Measurements from ENCODE around the gene PIK3R4. TPM values are rescaled to one million over a fixed set of nuclear protein-coding genes. Genes with fewer than 3 reads are reported as not detected.

PIK3R4 gene
- polyA plus RNA-seq, 1 donor (not counting 4 experiments of a cell fraction or from before 2014, with no cell fraction given), result 49.2 TPM

- Histone ChIP-seq H3K27ac (ENCODE audit: control insufficient read depth, insufficient read depth, low read length) (no peak overlapping the region), H3K9ac (ENCODE audit: control insufficient read depth, extremely low read depth, insufficient read depth, low read length) (no peak overlapping the region), H3K27me3 (ENCODE audit: control insufficient read depth, extremely low read depth, insufficient read depth, low read length) (no peaks in the 10 kb centered on the region), H3K36me3 (ENCODE audit: control insufficient read depth in 2 of 2, extremely low read depth in 1 of 2, insufficient read depth in 2 of 2, low read length in 2 of 2) (no peaks in the 10 kb centered on the region), H3K4me1 (ENCODE audit: control insufficient read depth, extremely low read depth, insufficient read depth, low read length) (no peaks in the 10 kb centered on the region), H3K9me3 (ENCODE audit: control insufficient read depth, low read depth, low read length) (no peaks in the 10 kb centered on the region), H3K79me2 (ENCODE audit: control insufficient read depth, insufficient read depth, low read length) (no peaks in the 10 kb centered on the region), H4K20me1 (ENCODE audit: control insufficient read depth, extremely low read depth, insufficient read depth, low read length) (no peaks in the 10 kb centered on the region), H2AFZ (ENCODE audit: control insufficient read depth, low read length) (no peak overlapping the region), H3K4me3 (ENCODE audit: control insufficient read depth in 2 of 3, extremely low read depth in 1 of 3, insufficient read depth in 2 of 3, low read depth in 1 of 3, low read length in 3 of 3) (no peak overlapping the region), H3K4me2 (ENCODE audit: control insufficient read depth, extremely low read depth, insufficient read depth, low read depth, low read length) (no peak overlapping the region), H3K9me1 (ENCODE audit: control insufficient read depth, extremely low read depth, insufficient read depth, low read length) (no peaks in the 10 kb centered on the region)
- dilution Hi-C loops (cut with MboI; ENCODE audit: extremely low pct_ligation_motif_present, low sequenced_read_pairs), result no loop called here
- TF ChIP-seq CTCF (optimal IDR thresholded peaks at IDR 0.05 in 1 of 3, IDR thresholded peaks at IDR 0.05 in 1 of 3, conservative IDR thresholded peaks at IDR 0.05 in 1 of 3; ENCODE audit: extremely low read depth in 1 of 3, insufficient read depth in 2 of 3, low read length in 3 of 3) (no peak), EZH2 (IDR thresholded peaks at IDR 0.05; ENCODE audit: low read length) (no peak)
- FAIRE-seq (no peak), DNase-seq (ENCODE audit: low read depth, low spot score) (no peak)
Observed at GRCh38 chr3:130783629-130784028, 37.0 kb upstream of the PIK3R4 start.

- Histone ChIP-seq H3K79me2 (ENCODE audit: control insufficient read depth, insufficient read depth, low read length) (no peaks in the 10 kb centered on the region), H3K27me3 (ENCODE audit: control insufficient read depth, extremely low read depth, insufficient read depth, low read length) (no peaks in the 10 kb centered on the region), H3K9me1 (ENCODE audit: control insufficient read depth, extremely low read depth, insufficient read depth, low read length) (no peaks in the 10 kb centered on the region), H3K4me2 (ENCODE audit: control insufficient read depth, extremely low read depth, insufficient read depth, low read depth, low read length) (no peak overlapping the region), H3K4me1 (ENCODE audit: control insufficient read depth, extremely low read depth, insufficient read depth, low read length) (no peaks in the 10 kb centered on the region), H3K36me3 (ENCODE audit: control insufficient read depth in 2 of 2, extremely low read depth in 1 of 2, insufficient read depth in 2 of 2, low read length in 2 of 2) (no peaks in the 10 kb centered on the region), H4K20me1 (ENCODE audit: control insufficient read depth, extremely low read depth, insufficient read depth, low read length) (no peaks in the 10 kb centered on the region), H3K9me3 (ENCODE audit: control insufficient read depth, low read depth, low read length) (no peaks in the 10 kb centered on the region), H3K9ac (ENCODE audit: control insufficient read depth, extremely low read depth, insufficient read depth, low read length) (no peak overlapping the region), H3K4me3 (ENCODE audit: control insufficient read depth in 2 of 3, extremely low read depth in 1 of 3, insufficient read depth in 2 of 3, low read depth in 1 of 3, low read length in 3 of 3) (no peak overlapping the region), H3K27ac (ENCODE audit: control insufficient read depth, insufficient read depth, low read length) (no peak overlapping the region), H2AFZ (ENCODE audit: control insufficient read depth, low read length) (no peak overlapping the region)
- no peak for FAIRE-seq
- DNase-seq (ENCODE audit: low read depth, low spot score), result no peak
- TF ChIP-seq CTCF (optimal IDR thresholded peaks at IDR 0.05 in 1 of 3, IDR thresholded peaks at IDR 0.05 in 1 of 3, conservative IDR thresholded peaks at IDR 0.05 in 1 of 3; ENCODE audit: extremely low read depth in 1 of 3, insufficient read depth in 2 of 3, low read length in 3 of 3) (no peak), EZH2 (IDR thresholded peaks at IDR 0.05; ENCODE audit: low read length) (no peak)
- dilution Hi-C loops (cut with MboI; ENCODE audit: extremely low pct_ligation_motif_present, low sequenced_read_pairs), result no loop called here
Observed at GRCh38 chr3:130779486-130779885, 32.9 kb upstream of the PIK3R4 start.
